Right atrium auricular region (tissue), 2 donors: ENCODE measurements around the gene DDX51. TPM values are rescaled to one million over a fixed set of nuclear protein-coding genes. Genes with fewer than 3 reads are reported as not detected.
A peak's percentile ranks its signal among the peaks of the same experiment; 100 is the strongest.

Experiments used
- DNase-seq: peaks from one replicate; pipeline ENCODE4 v3.0.0-alpha.2; 2019; ENCODE audit warnings: low spot score
- H3K27ac ChIP-seq, 2 donors: fragments of 200-600 bp; sonication (generic); 1 replicate in 1 of 2; 2 replicates in 1 of 2; pipeline ENCODE4 v1.5.1; 2016 to 2019
- H3K27me3 ChIP-seq, 2 donors: fragments of 200-600 bp; sonication (generic); one replicate each; pipeline versions ENCODE4 v1.5.1 to v1.6.0; 2017 to 2019
- H3K36me3 ChIP-seq: fragments of 200-600 bp; sonication (generic); one replicate; pipeline ENCODE4 v1.5.1; 2016
- H3K4me1 ChIP-seq, 2 donors: fragments of 200-600 bp; sonication (generic); one replicate each; pipeline versions ENCODE4 v1.5.1 to v1.6.0; 2017 to 2019
- H3K4me3 ChIP-seq, 2 donors: fragments of 200-600 bp; sonication (generic); 1 replicate in 1 of 2; 2 replicates in 1 of 2; pipeline ENCODE4 v1.5.1; 2017 to 2019; ENCODE audit warnings: mild to moderate bottlenecking in 1 of 2, moderate library complexity in 1 of 2
- H3K9me3 ChIP-seq, 2 donors: fragments of 200-600 bp; sonication (generic); one replicate each; pipeline ENCODE4 v1.5.1; 2019
- CTCF ChIP-seq, 2 donors: fragments of 200-600 bp; sonication (generic); IDR thresholded peaks; one replicate each; pipeline ENCODE4 v1.5.1; 2019; ENCODE audit warnings: antibody characterized with exemption in 2 of 2
- total RNA-seq, 2 donors: library from RNA; depleted of rRNA; stranded (reverse); fragments of >200 nt; gene quantifications; one replicate each; pipeline ENCODE4 v1.1.0, GENCODE V29; 2016

The DDX51 gene
- total RNA-seq, result 1 to 10 TPM; 6.6 to 8.0 TPM

GRCh38 chr12:132144115-132144809 lies at the start of gene DDX51, which contains the start of gene NOC4L:
Gene DDX51, minus strand, starts transcription at chr12:132144319. Its CDS starts 23 bp downstream, at chr12:132144296.
Gene NOC4L, plus strand, starts transcription at chr12:132144457. Its CDS starts 32 bp downstream, at chr12:132144489.
- Histone ChIP-seq H3K27me3 (no peaks in the 10 kb centered on the region), H3K9me3 (no peaks in the 10 kb centered on the region), H3K4me3 (peak within 1 kb of the TSS; percentile 87 to 99), H3K36me3 (peaks cover 32% of the 10 kb centered on the region), H3K27ac (peak within 1 kb of the TSS; percentile 78 to 87), H3K4me1 (peaks cover 0 to 24% of the 10 kb centered on the region in 2 donors)
- peak in 1 of 2 donors; percentile 19 for TF ChIP-seq CTCF (IDR thresholded peaks at IDR 0.05)
- DNase-seq, result peak; percentile 93

GRCh38 chr12:132191715-132192553 lies 47.8 kb upstream of the DDX51 start:
- DNase-seq, result no peak
- Histone ChIP-seq H3K4me3 (no peak overlapping the region), H3K27me3 (no peaks in the 10 kb centered on the region), H3K36me3 (no peaks in the 10 kb centered on the region), H3K4me1 (peaks cover 0 to 17% of the 10 kb centered on the region in 2 donors), H3K27ac (no peak overlapping the region), H3K9me3 (no peaks in the 10 kb centered on the region)
- TF ChIP-seq CTCF (IDR thresholded peaks at IDR 0.05), result no peak

GRCh38 chr12:132190834-132191500 lies 46.8 kb upstream of the DDX51 start:
- no peaks in the 10 kb centered on the region for H3K36me3 ChIP-seq
- no peak for DNase-seq
- TF ChIP-seq CTCF (IDR thresholded peaks at IDR 0.05), result no peak
- H3K4me3 ChIP-seq, result no peak overlapping the region
- peaks cover 0 to 17% of the 10 kb centered on the region in 2 donors for H3K4me1 ChIP-seq
- no peak overlapping the region for H3K27ac ChIP-seq
- H3K9me3 ChIP-seq, result no peaks in the 10 kb centered on the region
- H3K27me3 ChIP-seq, result no peaks in the 10 kb centered on the region

- H3K27me3 ChIP-seq, result no peaks in the 10 kb centered on the region
- no peak for DNase-seq
Measured at GRCh38 chr12:132190012-132190755, 46.1 kb upstream of the DDX51 start.

More at GRCh38 chr12:132190012-132190755, 46.1 kb upstream of the DDX51 start:
- H3K9me3 ChIP-seq, result no peaks in the 10 kb centered on the region
- H3K4me1 ChIP-seq, result peaks cover 0 to 17% of the 10 kb centered on the region in 2 donors
- no peak for TF ChIP-seq CTCF (IDR thresholded peaks at IDR 0.05)
- H3K4me3 ChIP-seq, result peak overlapping the region; percentile 39 to 64
- H3K27ac ChIP-seq, result peak overlapping the region; percentile 42 to 81
- no peaks in the 10 kb centered on the region for H3K36me3 ChIP-seq
